BJ (cell line): Measurements from ENCODE around the gene TAF1A. TPM values are rescaled to one million over a fixed set of nuclear protein-coding genes. Genes with fewer than 3 reads are reported as not detected.

Experiments
- CTCF ChIA-PET: fragments of 350-600 bp; formaldehyde crosslinking; extraction: SDS; loops from one replicate; lab custom pipeline; 2021; ENCODE audit warnings: antibody characterized with exemption, inconsistent platforms; lab: Yijun Ruan, JAX
- POLR2A ChIA-PET: fragments of 300-600 bp; sonication (Branson Sonifier 250); formaldehyde crosslinking; extraction: SDS; loops from one replicate; lab custom pipeline; 2021; ENCODE audit warnings: antibody characterized with exemption; lab: Charles Lee
- DNase-seq: peaks from one replicate; pipeline ENCODE4 v3.0.0-alpha.2; 2011; ENCODE audit warnings: low read depth
- H3K27me3 ChIP-seq: 2 replicates; pipeline ENCODE4 v1.6.0; 2011; ENCODE audit warnings: low read length; ENCODE audit not compliant: control insufficient read depth, insufficient read depth
- H3K36me3 ChIP-seq: 2 replicates; pipeline ENCODE4 v1.5.1; 2011; ENCODE audit warnings: low read length; ENCODE audit not compliant: control insufficient read depth, insufficient read depth
- H3K4me3 ChIP-seq: 2 replicates; pipeline ENCODE4 v1.5.1; 2011; ENCODE audit warnings: low read depth, mild to moderate bottlenecking, control low read depth, low read length
- polyA plus RNA-seq: library from polyadenylated mRNA; depleted of rRNA; stranded (reverse); fragments of >200 nt; gene quantifications from 2 replicates; pipeline ENCODE4 v1.2.3, GENCODE V29; 2011
- TF ChIP-seq, protein P1 (sequence below): IDR thresholded peaks from 2 replicates; pipeline ENCODE4 v1.5.1; 2011; ENCODE audit warnings: low read depth, mild to moderate bottlenecking, control low read depth, inconsistent platforms, low read length, moderate library complexity; ENCODE audit not compliant: insufficient read depth

Gene TAF1A
- polyA plus RNA-seq, 1 experiment, result 2.2 TPM

DNA sequence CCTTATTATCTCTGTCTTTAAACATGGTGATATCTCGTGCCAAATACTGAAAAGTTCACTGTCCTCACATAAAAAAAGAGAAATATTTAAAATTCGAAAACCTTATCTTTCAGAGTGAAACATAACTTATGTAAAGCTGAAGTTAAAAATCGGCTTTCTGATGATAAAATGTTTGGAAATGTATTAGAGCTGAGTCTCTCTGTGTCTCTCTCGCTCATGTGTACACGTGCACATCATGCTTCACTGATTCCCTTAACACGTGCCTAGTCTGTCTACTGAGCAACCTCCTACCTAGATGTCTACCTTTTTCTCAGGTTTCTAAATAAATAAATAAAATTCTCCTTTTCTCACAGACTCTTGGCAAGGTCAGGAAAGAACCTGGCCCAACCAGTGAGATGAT is 58.9 kb downstream of the TAF1A start:
- Histone ChIP-seq H3K36me3 (no peaks in the 10 kb centered on the region), H3K4me3 (no peak overlapping the region), H3K27me3 (peaks cover 1% of the 10 kb centered on the region; the same call in 1 of the 2 replicates)
- TF ChIP-seq, protein P1, sequence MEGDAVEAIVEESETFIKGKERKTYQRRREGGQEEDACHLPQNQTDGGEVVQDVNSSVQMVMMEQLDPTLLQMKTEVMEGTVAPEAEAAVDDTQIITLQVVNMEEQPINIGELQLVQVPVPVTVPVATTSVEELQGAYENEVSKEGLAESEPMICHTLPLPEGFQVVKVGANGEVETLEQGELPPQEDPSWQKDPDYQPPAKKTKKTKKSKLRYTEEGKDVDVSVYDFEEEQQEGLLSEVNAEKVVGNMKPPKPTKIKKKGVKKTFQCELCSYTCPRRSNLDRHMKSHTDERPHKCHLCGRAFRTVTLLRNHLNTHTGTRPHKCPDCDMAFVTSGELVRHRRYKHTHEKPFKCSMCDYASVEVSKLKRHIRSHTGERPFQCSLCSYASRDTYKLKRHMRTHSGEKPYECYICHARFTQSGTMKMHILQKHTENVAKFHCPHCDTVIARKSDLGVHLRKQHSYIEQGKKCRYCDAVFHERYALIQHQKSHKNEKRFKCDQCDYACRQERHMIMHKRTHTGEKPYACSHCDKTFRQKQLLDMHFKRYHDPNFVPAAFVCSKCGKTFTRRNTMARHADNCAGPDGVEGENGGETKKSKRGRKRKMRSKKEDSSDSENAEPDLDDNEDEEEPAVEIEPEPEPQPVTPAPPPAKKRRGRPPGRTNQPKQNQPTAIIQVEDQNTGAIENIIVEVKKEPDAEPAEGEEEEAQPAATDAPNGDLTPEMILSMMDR, result no peak
- POLR2A ChIA-PET, result no interaction called here
- CTCF ChIA-PET, result no interaction called here
- no peak for DNase-seq

DNA sequence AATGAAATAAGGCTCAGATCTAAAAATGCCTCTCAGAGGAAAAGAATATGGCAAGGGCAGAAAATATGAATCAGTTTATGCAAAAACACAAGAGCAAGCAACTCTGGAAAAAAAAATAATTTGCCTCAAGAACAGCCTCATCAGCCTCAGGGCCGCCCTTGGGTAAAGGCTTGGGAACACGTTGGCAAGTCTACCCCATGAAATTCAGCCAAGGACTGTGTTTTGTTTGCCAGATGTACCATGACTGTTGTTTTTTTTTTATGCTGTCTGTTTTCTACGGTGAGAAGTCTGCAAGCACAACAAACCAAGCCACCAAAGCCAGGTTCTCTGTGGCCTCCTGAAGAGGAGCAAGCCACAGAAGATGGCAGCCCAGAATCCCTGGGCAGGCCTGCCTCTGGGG is 59.8 kb downstream of the TAF1A start:
- Histone ChIP-seq H3K4me3 (no peak overlapping the region), H3K36me3 (no peaks in the 10 kb centered on the region), H3K27me3 (peaks cover 1% of the 10 kb centered on the region; the same call in 1 of the 2 replicates)
- TF ChIP-seq, protein P1, result no peak
- no peak for DNase-seq
- ChIA-PET CTCF (no interaction called here), POLR2A (no interaction called here)

DNA sequence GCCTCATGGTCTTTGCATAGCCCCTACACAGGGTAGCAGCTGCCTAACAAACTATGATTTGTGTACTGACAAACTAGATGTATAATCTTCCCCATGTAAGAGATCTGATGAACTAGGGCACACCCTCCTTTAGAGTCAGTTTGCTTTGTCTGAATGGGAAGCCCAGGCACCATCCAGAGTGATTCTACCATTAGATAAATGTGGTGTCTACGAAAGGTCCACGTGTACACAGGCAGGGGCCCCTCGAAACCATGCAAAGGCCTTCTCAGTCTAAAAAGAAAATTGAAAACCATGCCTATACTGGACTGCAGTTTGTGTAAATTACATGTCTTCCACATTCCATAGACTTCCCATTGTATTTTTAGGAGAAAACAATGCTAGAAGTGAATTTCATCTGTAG is 60.6 kb downstream of the TAF1A start:
- POLR2A ChIA-PET, result no interaction called here
- H3K4me3 ChIP-seq, result no peak overlapping the region
- TF ChIP-seq, protein P1, result no peak
- CTCF ChIA-PET, result no interaction called here
- no peaks in the 10 kb centered on the region for H3K36me3 ChIP-seq
- H3K27me3 ChIP-seq, result peaks cover 1% of the 10 kb centered on the region; the same call in 1 of the 2 replicates
- DNase-seq, result no peak

DNA sequence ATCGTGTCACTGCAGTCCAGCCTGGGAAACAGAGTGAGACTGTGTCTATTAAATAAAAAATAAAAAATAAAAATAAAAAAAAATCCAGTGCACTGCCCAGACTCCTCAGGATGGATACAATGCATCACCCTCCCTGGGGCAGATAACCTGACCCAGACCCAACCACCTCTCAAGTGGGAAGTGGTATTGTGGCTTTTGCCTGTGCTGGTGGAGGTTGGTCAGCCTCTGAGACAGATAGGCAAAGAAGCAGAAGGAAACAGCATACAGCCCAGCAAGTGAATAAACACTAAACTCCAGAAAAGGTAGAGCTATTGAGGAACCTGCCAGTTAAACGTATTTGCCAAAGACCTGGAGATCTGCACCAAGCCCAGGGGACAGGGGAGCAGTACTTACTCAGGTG is 63.8 kb downstream of the TAF1A start:
- ChIA-PET POLR2A (no interaction called here), CTCF (no interaction called here)
- Histone ChIP-seq H3K36me3 (no peaks in the 10 kb centered on the region), H3K27me3 (peaks cover 3% of the 10 kb centered on the region; the same call in 1 of the 2 replicates), H3K4me3 (no peak overlapping the region)
- no peak for DNase-seq
- TF ChIP-seq, protein P1, result no peak

DNA sequence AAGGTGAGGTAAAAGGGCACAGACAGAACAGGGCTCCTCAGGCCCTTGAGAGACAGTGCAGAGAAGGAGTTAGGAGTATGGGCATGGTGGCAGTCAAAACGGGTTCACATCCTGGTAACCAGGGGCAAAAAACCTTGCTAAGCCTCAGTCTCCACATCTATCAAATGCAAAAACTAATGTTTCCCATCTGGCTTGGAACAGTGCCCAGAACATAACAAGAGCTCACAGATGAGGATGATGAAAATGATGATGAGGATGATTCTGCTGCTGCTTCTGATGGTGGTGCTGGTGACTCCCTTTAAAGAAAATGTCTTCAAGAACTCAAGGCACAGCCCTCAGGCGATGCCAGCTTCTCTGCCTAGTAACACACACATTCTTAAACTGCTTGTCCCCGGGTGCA is 65.9 kb downstream of the TAF1A start:
- no peak for DNase-seq
- ChIA-PET CTCF (no interaction called here), POLR2A (no interaction called here)
- Histone ChIP-seq H3K4me3 (no peak overlapping the region), H3K36me3 (no peaks in the 10 kb centered on the region), H3K27me3 (peaks cover 3% of the 10 kb centered on the region; the same call in 1 of the 2 replicates)
- TF ChIP-seq, protein P1, result no peak
